K562 (cell line): ENCODE results near the gene EVI5. TPM values are rescaled to one million over a fixed set of nuclear protein-coding genes. Genes with fewer than 3 reads are reported as not detected.

Experiments used
- BRD4 ChIP-seq: fragments of 200-600 bp; sonication (generic); IDR thresholded peaks from 2 replicates; pipeline ENCODE4 v1.6.1; 2017; ENCODE audit warnings: inconsistent platforms
- CREB1 ChIP-seq, 2 experiments: sonication (generic) in 1 of 2; formaldehyde crosslinking in 1 of 2; IDR thresholded peaks; 2 replicates each; pipeline versions ENCODE4 v1.6.1 to v1.8.0; 2012 to 2022; ENCODE audit warnings: inconsistent platforms in 1 of 2, mild to moderate bottlenecking in 1 of 2, missing genetic modification reagents in 1 of 2, moderate library complexity in 1 of 2
- EP300 ChIP-seq: IDR thresholded peaks from 2 replicates; pipeline ENCODE4 v1.6.1; 2012; ENCODE audit warnings: low read length, improper control_type of control experiment
- HDGF ChIP-seq: fragments of 450-650 bp; IDR thresholded peaks from 2 replicates; pipeline ENCODE4 v1.6.1; 2016
- HNRNPLL ChIP-seq: fragments of 200-400 bp; formaldehyde crosslinking; IDR thresholded peaks from 2 replicates; pipeline ENCODE4 v1.6.1; 2017; ENCODE audit warnings: low read length, low read depth, mild to moderate bottlenecking; ENCODE audit not compliant: poor library complexity, severe bottlenecking
- HNRNPUL1 ChIP-seq: fragments of 200-400 bp; formaldehyde crosslinking; IDR thresholded peaks from 2 replicates; pipeline ENCODE4 v1.6.1; 2017; ENCODE audit warnings: low read length
- KLF13 ChIP-seq: fragments of 450-650 bp; IDR thresholded peaks from 2 replicates; pipeline ENCODE4 v1.6.1; 2016; ENCODE audit warnings: missing genetic modification characterization, low read depth, mild to moderate bottlenecking, missing compliant biosample characterization, moderate library complexity, borderline replicate concordance
- LARP7 ChIP-seq: fragments of 450-650 bp; IDR thresholded peaks from 2 replicates; pipeline ENCODE4 v1.6.1; 2016
- MYNN ChIP-seq, 2 experiments: sonication (generic); formaldehyde crosslinking in 1 of 2; IDR thresholded peaks; 2 replicates each; pipeline versions ENCODE4 v1.5.0 to v1.6.1; 2016 to 2020; ENCODE audit warnings: antibody characterized with exemption in 1 of 2, missing genetic modification reagents in 1 of 2
- NFE2 ChIP-seq: IDR thresholded peaks from 2 replicates; pipeline ENCODE4 v1.6.1; 2014; ENCODE audit warnings: antibody characterized with exemption, low read depth
- PML ChIP-seq: IDR thresholded peaks from 2 replicates; pipeline ENCODE4 v1.6.1; 2012; ENCODE audit warnings: low read length, inconsistent platforms
- POLR2A ChIP-seq: fragments of 450-650 bp; conservative IDR thresholded peaks from 2 replicates; pipeline ENCODE4 v1.6.1; 2016
- POU5F1 ChIP-seq: fragments of 150-350 bp; IDR thresholded peaks from 2 replicates; pipeline ENCODE4 v1.6.1; 2014; ENCODE audit warnings: borderline replicate concordance, low read length, low read depth, mild to moderate bottlenecking; ENCODE audit not compliant: partially characterized antibody
- PURB ChIP-seq: sonication (generic); formaldehyde crosslinking; IDR thresholded peaks from 2 replicates; pipeline ENCODE4 v1.9.0; 2021; ENCODE audit warnings: low read depth, mild to moderate bottlenecking, missing genetic modification reagents
- RUNX1 ChIP-seq: sonication (generic); IDR thresholded peaks from 2 replicates; pipeline ENCODE4 v1.6.1; 2016; ENCODE audit warnings: antibody characterized with exemption, low read depth
- SMAD1 ChIP-seq: fragments of 150-350 bp; IDR thresholded peaks from 2 replicates; pipeline ENCODE4 v1.6.1; 2014; ENCODE audit warnings: low read length, low read depth; ENCODE audit not compliant: partially characterized antibody
- TAF15 ChIP-seq: fragments of 200-400 bp; formaldehyde crosslinking; IDR thresholded peaks from 2 replicates; pipeline ENCODE4 v1.6.1; 2017; ENCODE audit warnings: mild to moderate bottlenecking, low read depth, low read length, moderate library complexity
- TAF9B ChIP-seq: fragments of 450-650 bp; IDR thresholded peaks from 2 replicates; pipeline ENCODE4 v1.6.1; 2018; ENCODE audit warnings: mild to moderate bottlenecking; ENCODE audit not compliant: partially characterized antibody
- XRCC4 ChIP-seq: IDR thresholded peaks from one replicate; pipeline ENCODE4 v1.6.1; 2011; ENCODE audit not compliant: insufficient read depth, insufficient read length; ENCODE audit errors: extremely low read depth
- ZC3H11A ChIP-seq: IDR thresholded peaks from 2 replicates; pipeline ENCODE4 v1.6.1; 2012; ENCODE audit warnings: low read depth, low read length, improper control_type of control experiment
- ZNF146 ChIP-seq: IDR thresholded peaks from one replicate; pipeline ENCODE4 v1.6.1; 2018; ENCODE audit warnings: missing compliant biosample characterization; ENCODE audit not compliant: unreplicated experiment
- ZNF239 ChIP-seq: fragments of 250-450 bp; sonication (Bioruptor Pico); IDR thresholded peaks from 2 replicates; pipeline ENCODE4 v1.4.0; 2020; ENCODE audit warnings: mild to moderate bottlenecking
- ZNF282 ChIP-seq: sonication (generic); formaldehyde crosslinking; IDR thresholded peaks from 2 replicates; pipeline ENCODE4 v1.8.1; 2023; ENCODE audit warnings: missing genetic modification reagents
- ZNF766 ChIP-seq: fragments of 200-800 bp; sonication (Bioruptor generic); conservative IDR thresholded peaks from 2 replicates; pipeline ENCODE4 v1.6.1; 2016; ENCODE audit warnings: missing genetic modification characterization, missing compliant biosample characterization
- polyA plus RNA-seq, 8 experiments: library from polyadenylated mRNA; depleted of rRNA in 4 of 8; stranded (reverse) in 5 of 8; unstranded in 3 of 8; fragments of >200 nt; fragmentation: Nextera tagmentation in 2 of 8; fragmentation: Illumina TruSeq in 1 of 8; extraction: Ambion mirVana in 2 of 8; extraction: Trizol in 1 of 8; gene quantifications; 2 replicates each; pipeline versions ENCODE4 v1.2.1 to v1.2.3, GENCODE V29; 2011 to 2014; ENCODE audit warnings: inconsistent platforms in 1 of 8, missing spikeins in 1 of 8
- total RNA-seq, 7 experiments: library from RNA; depleted of rRNA in 6 of 7; stranded (reverse); fragments of >200 nt in 6 of 7; fragmentation: Illumina TruSeq in 2 of 7; extraction: Trizol in 2 of 7; gene quantifications; 2 replicates each; pipeline versions ENCODE4 v1.2.1 to v1.2.3, GENCODE V29; 2011 to 2021; ENCODE audit warnings: low replicate concordance in 1 of 7
- TF ChIP-seq, protein P1 (sequence below), 2 experiments: fragments of 200-800 bp in 1 of 2; sonication (Bioruptor generic) in 1 of 2; sonication (generic) in 1 of 2; formaldehyde crosslinking in 1 of 2; IDR thresholded peaks in 1 of 2; conservative IDR thresholded peaks in 1 of 2; 2 replicates each; pipeline versions ENCODE4 v1.5.0 to v1.6.1; 2016 to 2020; ENCODE audit warnings: missing compliant biosample characterization in 1 of 2, missing genetic modification characterization in 1 of 2, missing genetic modification reagents in 1 of 2
- TF ChIP-seq, protein P2 (sequence below): fragments of 250-450 bp; sonication (Bioruptor Pico); IDR thresholded peaks from 2 replicates; pipeline ENCODE4 v1.9.0; 2021; ENCODE audit warnings: mild to moderate bottlenecking
- TF ChIP-seq, protein P3 (sequence below): fragments of 450-650 bp; IDR thresholded peaks from 2 replicates; pipeline ENCODE4 v1.6.1; 2017; ENCODE audit warnings: mild to moderate bottlenecking, moderate library complexity

The EVI5 gene
- total and polyA plus RNA-seq, 9 of the 15 experiments (the other 6 are each of a cell fraction or from before 2014, with no cell fraction given) = 1.7 to 50.1 (median 13.7) TPM

GRCh38 chr1:92784639-92785500 lies at the start of gene EVI5 (continued):
- TF ChIP-seq CREB1 (IDR thresholded peaks at IDR 0.05) = peak; percentile 70
- peak; percentile 88 for TF ChIP-seq CREB1 (CRISPR knock-in tag; IDR thresholded peaks at IDR 0.05)
- peak; percentile 24; the same call in 1 of the 2 replicates for TF ChIP-seq PML
- no peak for TF ChIP-seq HNRNPUL1
- TF ChIP-seq SMAD1 = no peak
- peak; percentile 79 for TF ChIP-seq KLF13 (tag)
- no peak for TF ChIP-seq LARP7
- TF ChIP-seq BRD4 = no peak
- TF ChIP-seq, protein P1, sequence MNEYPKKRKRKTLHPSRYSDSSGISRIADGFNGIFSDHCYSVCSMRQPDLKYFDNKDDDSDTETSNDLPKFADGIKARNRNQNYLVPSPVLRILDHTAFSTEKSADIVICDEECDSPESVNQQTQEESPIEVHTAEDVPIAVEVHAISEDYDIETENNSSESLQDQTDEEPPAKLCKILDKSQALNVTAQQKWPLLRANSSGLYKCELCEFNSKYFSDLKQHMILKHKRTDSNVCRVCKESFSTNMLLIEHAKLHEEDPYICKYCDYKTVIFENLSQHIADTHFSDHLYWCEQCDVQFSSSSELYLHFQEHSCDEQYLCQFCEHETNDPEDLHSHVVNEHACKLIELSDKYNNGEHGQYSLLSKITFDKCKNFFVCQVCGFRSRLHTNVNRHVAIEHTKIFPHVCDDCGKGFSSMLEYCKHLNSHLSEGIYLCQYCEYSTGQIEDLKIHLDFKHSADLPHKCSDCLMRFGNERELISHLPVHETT (CRISPR knock-in tag; conservative IDR thresholded peaks at IDR 0.05 in 1 of 2, IDR thresholded peaks at IDR 0.05 in 1 of 2) = no peak
- no peak for TF ChIP-seq TAF15
- TF ChIP-seq MYNN (IDR thresholded peaks at IDR 0.05) = peak; percentile 68; the same call in 1 of the 2 replicates
- TF ChIP-seq MYNN (CRISPR knock-in tag; IDR thresholded peaks at IDR 0.05) = no peak
- TF ChIP-seq, protein P2, sequence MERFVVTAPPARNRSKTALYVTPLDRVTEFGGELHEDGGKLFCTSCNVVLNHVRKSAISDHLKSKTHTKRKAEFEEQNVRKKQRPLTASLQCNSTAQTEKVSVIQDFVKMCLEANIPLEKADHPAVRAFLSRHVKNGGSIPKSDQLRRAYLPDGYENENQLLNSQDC = 0 out of 2 replicates have a peak, but pooled peaks have one; percentile 5
- no peak for TF ChIP-seq ZNF146 (CRISPR knock-in tag)
- TF ChIP-seq POLR2A = peak; percentile 82
- peak; percentile 18; the same call in 1 of the 2 replicates for TF ChIP-seq NFE2
- TF ChIP-seq, protein P3, sequence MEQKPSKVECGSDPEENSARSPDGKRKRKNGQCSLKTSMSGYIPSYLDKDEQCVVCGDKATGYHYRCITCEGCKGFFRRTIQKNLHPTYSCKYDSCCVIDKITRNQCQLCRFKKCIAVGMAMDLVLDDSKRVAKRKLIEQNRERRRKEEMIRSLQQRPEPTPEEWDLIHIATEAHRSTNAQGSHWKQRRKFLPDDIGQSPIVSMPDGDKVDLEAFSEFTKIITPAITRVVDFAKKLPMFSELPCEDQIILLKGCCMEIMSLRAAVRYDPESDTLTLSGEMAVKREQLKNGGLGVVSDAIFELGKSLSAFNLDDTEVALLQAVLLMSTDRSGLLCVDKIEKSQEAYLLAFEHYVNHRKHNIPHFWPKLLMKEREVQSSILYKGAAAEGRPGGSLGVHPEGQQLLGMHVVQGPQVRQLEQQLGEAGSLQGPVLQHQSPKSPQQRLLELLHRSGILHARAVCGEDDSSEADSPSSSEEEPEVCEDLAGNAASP = no peak
- TF ChIP-seq RUNX1 = no peak
- TF ChIP-seq ZNF766 (CRISPR knock-in tag) = peak; percentile 35
- peak; percentile 75 for TF ChIP-seq HNRNPLL
- TF ChIP-seq TAF9B = no peak
- TF ChIP-seq HDGF = no peak
- TF ChIP-seq ZNF282 (CRISPR knock-in tag) = peak; percentile 94
- TF ChIP-seq ZC3H11A = no peak
- TF ChIP-seq XRCC4 = no peak
- TF ChIP-seq POU5F1 = no peak
- TF ChIP-seq PURB (CRISPR knock-in tag) = no peak
- TF ChIP-seq EP300 = no peak
- no peak for TF ChIP-seq ZNF239
